Subcutaneous adipose tissue (tissue), 4 donors: ENCODE data around the gene FGF18. TPM values are rescaled to one million over a fixed set of nuclear protein-coding genes. Genes with fewer than 3 reads are reported as not detected.

Experiments
- total RNA-seq, 4 donors: library from RNA; depleted of rRNA; stranded (reverse); fragments of >200 nt; gene quantifications; one replicate each; pipeline ENCODE4 v1.1.0, GENCODE V29; 2016
- TF ChIP-seq, protein P1 (sequence below): fragments of 450-650 bp; IDR thresholded peaks from one replicate; pipeline ENCODE4 v1.5.1; 2016; ENCODE audit warnings: low read depth, mild to moderate bottlenecking, control low read depth, antibody characterized with exemption, moderate library complexity

The FGF18 gene
- total RNA-seq, 4 donors from 2014 or later, result 0.33 to 0.66 TPM; not detected in 2

DNA sequence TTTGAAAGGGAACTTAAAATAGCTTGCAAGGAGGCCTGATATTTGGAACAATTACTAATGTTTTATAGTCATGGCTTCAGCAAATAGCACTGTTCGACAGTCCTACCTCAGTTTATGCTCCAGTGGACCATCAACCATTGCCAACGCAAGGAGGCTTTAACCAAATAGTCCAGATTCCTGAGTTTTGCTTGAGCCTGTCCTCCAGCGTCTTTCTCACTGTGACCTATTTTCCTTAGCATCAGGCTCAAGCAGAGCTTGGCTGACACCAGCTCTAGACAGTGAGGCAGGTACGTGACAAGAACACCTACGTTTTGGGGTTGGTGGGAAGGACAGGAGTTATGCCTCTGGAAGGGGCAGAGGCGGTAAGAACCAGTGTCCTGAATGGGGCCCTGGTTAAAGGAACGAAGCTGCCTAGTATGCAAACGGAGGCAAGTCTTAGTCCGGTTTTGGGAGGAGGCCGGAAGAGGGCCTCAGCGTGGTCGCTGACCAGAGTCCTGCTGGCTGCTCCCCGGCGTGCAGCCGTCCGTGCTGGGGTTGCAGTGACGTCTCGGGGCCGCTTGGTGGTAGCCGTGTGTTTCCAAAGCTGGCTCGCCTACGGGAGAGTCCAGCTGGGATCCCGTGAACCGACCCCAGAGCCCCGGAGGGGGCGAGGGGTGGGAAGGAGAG is 998 bp upstream of the FGF18 start:
- TF ChIP-seq, protein P1, sequence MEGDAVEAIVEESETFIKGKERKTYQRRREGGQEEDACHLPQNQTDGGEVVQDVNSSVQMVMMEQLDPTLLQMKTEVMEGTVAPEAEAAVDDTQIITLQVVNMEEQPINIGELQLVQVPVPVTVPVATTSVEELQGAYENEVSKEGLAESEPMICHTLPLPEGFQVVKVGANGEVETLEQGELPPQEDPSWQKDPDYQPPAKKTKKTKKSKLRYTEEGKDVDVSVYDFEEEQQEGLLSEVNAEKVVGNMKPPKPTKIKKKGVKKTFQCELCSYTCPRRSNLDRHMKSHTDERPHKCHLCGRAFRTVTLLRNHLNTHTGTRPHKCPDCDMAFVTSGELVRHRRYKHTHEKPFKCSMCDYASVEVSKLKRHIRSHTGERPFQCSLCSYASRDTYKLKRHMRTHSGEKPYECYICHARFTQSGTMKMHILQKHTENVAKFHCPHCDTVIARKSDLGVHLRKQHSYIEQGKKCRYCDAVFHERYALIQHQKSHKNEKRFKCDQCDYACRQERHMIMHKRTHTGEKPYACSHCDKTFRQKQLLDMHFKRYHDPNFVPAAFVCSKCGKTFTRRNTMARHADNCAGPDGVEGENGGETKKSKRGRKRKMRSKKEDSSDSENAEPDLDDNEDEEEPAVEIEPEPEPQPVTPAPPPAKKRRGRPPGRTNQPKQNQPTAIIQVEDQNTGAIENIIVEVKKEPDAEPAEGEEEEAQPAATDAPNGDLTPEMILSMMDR, result no peak

DNA sequence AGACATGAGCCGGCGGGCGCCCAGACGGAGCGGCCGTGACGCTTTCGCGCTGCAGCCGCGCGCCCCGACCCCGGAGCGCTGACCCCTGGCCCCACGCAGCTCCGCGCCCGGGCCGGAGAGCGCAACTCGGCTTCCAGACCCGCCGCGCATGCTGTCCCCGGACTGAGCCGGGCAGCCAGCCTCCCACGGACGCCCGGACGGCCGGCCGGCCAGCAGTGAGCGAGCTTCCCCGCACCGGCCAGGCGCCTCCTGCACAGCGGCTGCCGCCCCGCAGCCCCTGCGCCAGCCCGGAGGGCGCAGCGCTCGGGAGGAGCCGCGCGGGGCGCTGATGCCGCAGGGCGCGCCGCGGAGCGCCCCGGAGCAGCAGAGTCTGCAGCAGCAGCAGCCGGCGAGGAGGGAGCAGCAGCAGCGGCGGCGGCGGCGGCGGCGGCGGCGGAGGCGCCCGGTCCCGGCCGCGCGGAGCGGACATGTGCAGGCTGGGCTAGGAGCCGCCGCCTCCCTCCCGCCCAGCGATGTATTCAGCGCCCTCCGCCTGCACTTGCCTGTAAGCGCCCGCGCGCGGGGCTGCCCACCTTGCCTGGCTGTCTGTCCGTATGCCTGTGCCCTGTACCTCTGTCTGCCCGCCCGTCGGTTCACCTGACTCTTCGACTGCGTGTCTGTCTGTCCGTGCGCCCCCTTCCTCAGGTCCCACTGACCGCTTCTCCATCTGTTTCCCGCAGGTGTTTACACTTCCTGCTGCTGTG is 412 bp downstream of the FGF18 start:
- TF ChIP-seq, protein P1, result no peak

DNA sequence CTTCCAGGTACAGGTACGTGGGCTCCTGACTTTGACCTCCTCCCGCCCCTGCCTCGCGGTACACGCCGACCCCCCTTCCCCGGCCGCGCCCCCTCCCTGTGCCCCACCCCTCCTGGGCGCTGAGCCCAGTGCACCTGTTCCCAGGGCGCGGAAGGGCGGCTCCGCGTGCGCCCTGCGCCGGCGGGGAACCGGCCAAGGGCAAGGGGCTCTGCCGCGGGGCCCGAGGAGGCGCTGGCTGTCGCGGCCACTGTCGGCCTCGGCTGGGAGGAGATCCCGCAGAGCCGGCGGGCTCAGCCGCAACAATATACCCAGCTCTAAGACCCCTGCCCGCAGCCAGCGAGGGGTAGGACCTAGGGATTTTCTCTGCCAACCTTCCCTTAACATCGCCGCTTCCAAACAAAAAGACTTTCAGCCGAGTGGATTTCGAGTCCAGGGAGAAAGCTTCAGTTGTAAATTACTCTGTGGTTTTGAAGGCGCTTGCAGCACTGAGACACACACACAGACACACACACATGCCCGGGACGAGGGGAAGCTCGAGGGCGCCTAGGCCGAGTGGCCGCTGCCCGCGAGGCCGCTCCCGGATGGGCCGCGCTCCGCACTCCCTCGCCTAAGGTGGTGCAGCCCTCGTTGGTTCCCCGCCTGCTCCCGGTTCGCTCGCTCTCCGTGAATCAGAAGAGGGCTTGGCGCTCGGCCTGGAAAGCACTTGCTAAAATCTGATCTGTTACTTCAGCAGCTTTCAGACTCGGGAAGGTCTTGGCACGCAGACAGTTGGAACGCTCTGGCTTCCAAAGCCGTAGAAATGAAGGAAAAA is 1.2 kb downstream of the FGF18 start:
- TF ChIP-seq, protein P1, result no peak

DNA sequence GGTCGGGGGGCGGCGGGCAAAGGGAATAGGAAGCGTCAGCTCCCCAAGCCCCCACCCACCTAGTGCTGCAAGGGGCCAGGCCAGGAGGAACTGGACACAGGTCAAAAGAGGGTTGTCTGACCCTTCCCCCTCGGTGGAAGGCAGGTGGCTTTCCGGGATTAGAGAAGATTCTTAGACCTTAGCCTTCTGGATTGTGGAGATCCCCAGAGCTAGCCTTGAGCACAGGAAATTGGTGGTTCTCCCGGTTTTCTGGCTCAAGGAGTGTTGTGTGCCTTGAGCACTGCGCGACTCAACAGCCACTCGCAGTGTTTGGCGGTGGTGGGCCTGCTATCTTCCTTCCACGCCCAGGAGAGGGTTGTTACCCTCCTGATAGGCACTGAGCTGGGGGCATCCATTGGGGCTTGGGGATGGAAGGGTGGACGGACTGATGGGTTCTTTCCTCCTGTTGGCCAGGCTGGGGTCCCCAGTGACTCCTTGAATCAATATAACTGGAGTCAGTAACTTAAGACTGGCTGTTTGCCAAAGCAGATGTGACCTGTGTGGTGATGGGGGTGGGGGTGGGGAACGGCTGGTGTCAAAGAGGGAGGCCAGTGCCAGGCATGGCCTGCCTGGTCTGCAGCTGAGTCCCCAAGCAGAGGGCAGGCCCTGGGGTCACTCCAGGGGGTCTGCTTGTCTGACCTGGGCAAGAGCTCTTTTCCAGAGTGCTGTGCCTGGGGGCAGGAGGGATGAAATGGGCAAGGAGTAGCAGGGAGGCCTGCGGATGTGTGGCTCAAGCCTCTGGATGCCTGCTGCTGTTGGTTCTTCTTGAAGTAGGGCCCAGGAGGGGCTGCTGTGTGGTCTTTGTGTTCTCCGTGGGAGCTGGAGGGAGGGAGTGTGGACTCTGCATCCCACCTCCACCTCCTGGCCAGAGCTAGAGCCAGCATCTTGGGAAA is 2.1 kb downstream of the FGF18 start:
- TF ChIP-seq, protein P1, result no peak

DNA sequence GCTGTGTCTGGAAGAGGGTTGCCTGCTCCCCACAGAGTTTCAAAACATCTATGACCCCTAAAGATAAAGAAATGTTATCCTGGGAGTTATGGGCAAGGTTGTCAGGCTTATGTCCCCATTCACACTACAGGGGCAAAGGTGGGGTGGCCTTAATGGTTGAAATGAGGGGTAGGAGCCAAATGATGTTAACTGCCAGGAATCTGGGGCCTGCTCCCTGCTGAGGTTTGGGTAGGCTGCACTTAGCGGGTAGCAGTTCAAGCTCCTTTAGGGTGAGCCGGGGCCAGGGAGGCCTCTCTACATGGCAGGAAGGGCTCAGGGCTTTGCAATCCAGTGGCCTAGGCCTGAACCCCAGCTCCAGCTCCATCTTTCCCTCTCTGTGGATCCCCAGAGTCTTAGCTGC is 3.0 kb downstream of the FGF18 start:
- TF ChIP-seq, protein P1, result no peak

DNA sequence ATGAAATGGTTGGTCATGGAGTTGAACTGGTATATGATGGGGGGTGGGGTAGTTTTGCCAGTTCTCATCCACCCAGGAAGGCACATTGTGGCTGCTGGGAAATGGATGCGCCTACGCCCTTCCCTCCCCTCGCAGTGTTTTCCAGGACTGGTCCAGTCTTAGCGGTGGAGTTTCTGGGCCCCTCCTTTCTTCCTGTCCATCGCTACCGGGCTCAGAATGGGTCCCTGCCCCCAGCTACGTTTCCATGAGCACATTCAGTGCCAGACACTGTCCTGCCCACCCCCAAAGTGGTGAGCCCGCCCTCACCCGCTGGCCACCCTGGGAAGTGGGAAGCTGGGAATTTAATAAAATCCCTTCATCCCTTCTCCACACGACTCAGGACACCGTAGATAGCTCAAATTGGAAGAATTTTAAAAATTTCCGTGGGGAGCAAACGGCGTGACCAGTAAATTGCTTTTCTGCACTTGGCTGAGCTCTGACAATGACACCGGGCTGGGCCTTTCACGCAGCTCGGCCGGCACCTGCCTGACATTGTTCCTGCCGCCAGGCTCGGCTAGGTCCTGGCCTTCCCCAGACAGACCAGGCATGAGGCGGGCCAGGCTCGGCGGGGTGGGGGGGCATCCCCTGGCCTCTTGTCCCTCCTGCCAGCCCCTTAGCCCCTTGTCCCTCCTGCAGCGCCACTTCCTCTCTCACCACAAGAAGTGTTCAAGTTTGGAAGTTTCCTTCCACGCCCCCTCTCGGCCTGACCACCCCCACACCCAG is 3.6 kb downstream of the FGF18 start:
- TF ChIP-seq, protein P1, result no peak
